Measurements from ENCODE around the gene HSBP1L1.
A peak's percentile ranks its signal among the peaks of the same experiment; 100 is the strongest.

The HSBP1L1 gene

GRCh38 chr18:79947054-79947755 is 17.2 kb upstream of the HSBP1L1 start:
- DNase-seq (no peak), ATAC-seq (no peak)
- H3K4me1 Mint-ChIP-seq, result peaks cover 50% of the 10 kb centered on the region
- H3K27ac Mint-ChIP-seq, result no peak overlapping the region
- no peaks in the 10 kb centered on the region for H3K27me3 Mint-ChIP-seq
- H3K36me3 Mint-ChIP-seq (ENCODE audit: low read depth), result peaks cover 12% of the 10 kb centered on the region
- H3K9me3 Mint-ChIP-seq, result no peaks in the 10 kb centered on the region
- no peak overlapping the region for H3K4me3 Mint-ChIP-seq

GRCh38 chr18:79947881-79948610 is 16.4 kb upstream of the HSBP1L1 start:
- H3K4me1 Mint-ChIP-seq, result peaks cover 43% of the 10 kb centered on the region
- ATAC-seq (no peak), DNase-seq (no peak)
- H3K9me3 Mint-ChIP-seq, result no peaks in the 10 kb centered on the region
- no peak overlapping the region for H3K4me3 Mint-ChIP-seq
- no peak overlapping the region for H3K27ac Mint-ChIP-seq
- peaks cover 12% of the 10 kb centered on the region for H3K36me3 Mint-ChIP-seq (ENCODE audit: low read depth)
- H3K27me3 Mint-ChIP-seq, result no peaks in the 10 kb centered on the region

GRCh38 chr18:79948719-79949411 is 15.6 kb upstream of the HSBP1L1 start:
- no peaks in the 10 kb centered on the region for H3K9me3 Mint-ChIP-seq
- no peak for ATAC-seq
- no peak overlapping the region for H3K4me3 Mint-ChIP-seq
- H3K27me3 Mint-ChIP-seq, result no peaks in the 10 kb centered on the region
- H3K36me3 Mint-ChIP-seq (ENCODE audit: low read depth), result peaks cover 12% of the 10 kb centered on the region
- H3K4me1 Mint-ChIP-seq, result peaks cover 43% of the 10 kb centered on the region
- no peak for DNase-seq
- H3K27ac Mint-ChIP-seq, result no peak overlapping the region

DNA sequence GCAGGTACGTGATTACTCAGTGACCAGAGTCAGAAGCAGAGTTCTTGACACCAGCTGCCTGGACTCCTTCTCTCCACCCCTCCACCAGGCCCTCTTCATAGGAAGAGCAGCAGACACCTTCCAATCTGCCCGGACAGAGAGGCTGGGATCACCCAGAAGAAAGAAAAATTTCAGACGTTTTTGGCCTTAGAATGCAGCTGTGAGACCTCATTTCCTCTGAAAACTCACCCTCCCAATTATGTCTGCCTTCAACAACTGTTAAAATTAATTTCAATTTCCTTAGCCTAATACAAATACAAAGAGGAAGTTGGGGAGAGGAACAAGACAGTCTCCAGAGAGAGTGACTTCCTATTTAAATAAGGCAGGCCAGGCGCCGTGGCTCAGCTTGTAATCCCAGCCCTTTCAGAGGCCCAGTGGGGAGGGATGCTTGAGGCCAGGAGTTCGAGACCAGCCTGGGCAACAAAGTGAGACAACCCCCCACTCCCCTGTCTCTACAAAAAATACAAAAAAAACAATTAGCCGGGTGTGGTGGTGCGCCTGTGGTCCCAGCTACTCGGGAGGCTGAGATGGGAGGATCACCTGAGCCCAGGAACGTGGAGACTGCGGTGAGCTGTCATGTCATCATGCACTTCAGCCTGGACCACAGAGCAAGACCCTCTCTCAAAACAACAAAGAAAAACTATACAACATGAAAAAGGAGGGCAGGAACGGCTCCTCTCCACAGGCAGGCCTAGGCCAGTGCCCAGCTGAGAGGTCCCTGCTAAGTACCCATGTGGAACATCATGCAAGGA is 14.6 kb upstream of the HSBP1L1 start:
- ATAC-seq, result no peak
- Mint-ChIP-seq H3K27me3 (no peaks in the 10 kb centered on the region), H3K9me3 (no peaks in the 10 kb centered on the region), H3K4me1 (peaks cover 39% of the 10 kb centered on the region), H3K36me3 (ENCODE audit: low read depth) (peaks cover 12% of the 10 kb centered on the region), H3K27ac (peak overlapping the region; percentile 64), H3K4me3 (peak overlapping the region; percentile 84)
- peak; percentile 18 for DNase-seq

DNA sequence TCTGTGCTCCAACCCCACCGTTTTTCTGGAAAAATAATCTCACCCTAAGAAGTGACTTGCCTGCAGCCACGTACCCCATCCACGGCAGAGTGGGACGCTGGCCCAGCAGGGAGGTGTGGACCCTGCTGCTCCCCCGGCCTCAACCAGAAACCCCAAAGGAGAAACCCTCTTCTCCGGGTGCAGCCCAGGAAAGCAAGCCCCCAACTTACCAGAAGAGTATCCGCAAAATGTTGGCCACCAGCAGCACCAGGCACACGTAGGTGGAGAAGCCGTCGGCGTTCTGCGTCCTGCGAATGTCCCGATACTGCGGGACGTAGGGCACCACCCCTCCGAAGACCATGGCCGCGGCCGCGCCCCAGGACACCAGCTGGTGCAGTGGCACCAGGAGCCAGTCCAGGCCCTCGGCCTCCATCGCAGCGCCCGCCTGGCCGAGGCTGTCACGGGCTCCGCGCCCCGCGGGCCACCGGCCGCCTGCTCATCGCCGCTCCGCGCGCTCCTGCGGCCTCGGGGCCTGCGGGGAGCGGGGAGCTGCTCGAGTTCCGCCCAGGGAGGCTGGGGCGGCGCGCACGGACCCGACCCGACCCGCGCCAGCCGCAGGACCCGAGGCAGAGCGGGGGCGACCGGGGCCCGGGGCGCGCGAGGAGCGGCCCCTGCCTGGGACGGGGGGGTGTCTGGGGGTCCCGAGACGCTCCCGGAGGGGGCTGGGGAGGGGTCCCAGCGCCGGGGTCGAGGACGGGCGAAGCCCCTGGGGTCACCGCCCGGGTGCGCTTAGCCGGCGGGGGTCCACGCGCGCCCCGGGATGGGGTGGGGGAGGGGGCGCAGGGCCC is 13.7 kb upstream of the HSBP1L1 start:
- ATAC-seq, result no peak

DNA sequence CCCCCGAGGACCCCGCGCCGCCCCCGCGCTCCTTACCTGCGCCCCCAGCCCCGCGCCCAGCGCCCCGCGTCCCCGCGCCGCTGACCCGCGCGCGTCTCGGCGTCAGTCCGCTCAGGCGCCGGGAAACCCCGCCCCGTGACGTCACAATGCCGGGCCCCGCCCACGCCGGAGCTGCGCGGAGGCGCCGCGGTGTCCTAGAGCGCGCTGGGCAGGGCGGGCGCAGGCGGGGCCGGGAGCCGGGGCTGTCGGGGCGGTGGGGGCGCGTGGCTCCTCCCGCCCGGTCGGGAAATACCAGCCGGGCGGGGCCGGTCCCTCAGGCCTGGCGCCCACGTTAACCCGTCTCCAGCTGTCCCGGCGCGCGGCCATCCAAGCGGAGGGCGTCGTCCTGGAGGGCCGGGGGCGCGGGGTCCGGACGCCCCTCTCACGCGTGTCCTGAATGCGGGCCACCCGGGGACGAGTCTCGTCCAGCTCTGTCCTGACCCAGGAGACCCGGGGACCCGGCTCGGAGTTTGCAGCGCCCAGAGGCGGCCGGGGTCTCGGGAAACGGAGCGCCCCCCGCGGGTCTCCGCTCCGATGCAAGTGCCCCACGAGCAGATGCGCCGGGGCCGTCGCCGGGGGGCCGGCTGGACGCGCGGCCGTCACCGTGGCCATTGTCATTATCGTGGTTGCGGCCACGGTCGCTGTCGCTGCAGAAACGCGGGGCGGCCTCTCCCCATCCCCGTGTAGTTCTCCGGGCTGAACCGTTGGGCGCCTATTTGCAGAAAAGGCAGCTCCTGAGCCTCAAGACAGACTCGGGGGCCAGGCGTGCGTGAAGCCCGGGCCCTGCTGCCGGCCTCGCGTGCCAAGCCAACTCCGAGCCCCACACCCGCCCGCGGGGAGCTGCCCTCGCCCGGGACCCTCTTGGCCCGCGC is 12.6 kb upstream of the HSBP1L1 start, which contains the start of gene SLC66A2:
TSS of gene SLC66A2 (minus strand) at position 109 of the 911 bp plus-strand sequence. CDS start 727 bp downstream, outside the sequence.
- H3K9me3 Mint-ChIP-seq, result no peaks in the 10 kb centered on the region
- H3K4me3 Mint-ChIP-seq, result peak within 1 kb of the TSS; percentile 84
- peak; percentile 98 for DNase-seq
- peaks cover 32% of the 10 kb centered on the region for H3K4me1 Mint-ChIP-seq
- peak; percentile 87 for ATAC-seq
- no peaks in the 10 kb centered on the region for H3K27me3 Mint-ChIP-seq
- H3K27ac Mint-ChIP-seq, result peak within 1 kb of the TSS; percentile 64
- peaks cover 12% of the 10 kb centered on the region for H3K36me3 Mint-ChIP-seq (ENCODE audit: low read depth)

More for the DNA sequence above, 13.7 kb upstream of the HSBP1L1 start:
- H3K4me3 Mint-ChIP-seq, result peak overlapping the region; percentile 84
- peaks cover 12% of the 10 kb centered on the region for H3K36me3 Mint-ChIP-seq (ENCODE audit: low read depth)
- peak; percentile 33 for DNase-seq
- no peaks in the 10 kb centered on the region for H3K27me3 Mint-ChIP-seq
- peaks cover 40% of the 10 kb centered on the region for H3K4me1 Mint-ChIP-seq
- no peaks in the 10 kb centered on the region for H3K9me3 Mint-ChIP-seq
- H3K27ac Mint-ChIP-seq, result peak overlapping the region; percentile 64

DNA sequence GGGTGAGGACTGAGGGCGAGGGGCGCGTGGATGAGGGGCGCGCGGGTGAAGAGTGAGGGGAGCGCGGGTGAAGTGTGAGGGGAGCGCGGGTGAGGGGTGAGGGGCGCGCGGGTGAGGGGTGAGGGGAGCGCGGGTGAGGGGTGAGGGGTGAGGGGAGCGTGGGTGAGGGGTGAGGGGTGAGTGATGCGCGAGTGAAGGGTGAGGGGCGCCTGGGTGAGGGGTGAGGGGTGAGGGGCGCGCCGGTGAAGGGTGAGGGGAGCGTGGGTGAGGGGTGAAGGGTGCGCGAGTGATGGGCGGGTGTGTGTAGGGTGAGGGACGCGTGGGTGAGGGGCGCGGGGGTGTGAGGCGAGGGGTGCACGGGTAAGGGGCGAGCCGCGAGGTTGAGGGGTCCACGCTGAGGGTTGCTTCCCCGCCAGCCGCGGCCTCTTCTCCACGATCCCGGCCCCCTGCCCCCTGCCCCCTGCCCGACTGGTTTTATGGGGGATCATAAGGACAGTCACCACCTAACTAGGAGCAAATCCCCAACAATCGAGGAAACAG is 11.9 kb upstream of the HSBP1L1 start:
- peaks cover 12% of the 10 kb centered on the region for H3K36me3 Mint-ChIP-seq (ENCODE audit: low read depth)

GRCh38 chr18:79952996-79953559 is 11.4 kb upstream of the HSBP1L1 start:
- Mint-ChIP-seq H3K27me3 (no peaks in the 10 kb centered on the region), H3K36me3 (ENCODE audit: low read depth) (peaks cover 12% of the 10 kb centered on the region), H3K4me3 (no peak overlapping the region), H3K9me3 (no peaks in the 10 kb centered on the region), H3K4me1 (peaks cover 31% of the 10 kb centered on the region), H3K27ac (no peak overlapping the region)
- DNase-seq (no peak), ATAC-seq (no peak)

More for the DNA sequence above, 11.9 kb upstream of the HSBP1L1 start:
- no peaks in the 10 kb centered on the region for H3K27me3 Mint-ChIP-seq
- ATAC-seq (no peak), DNase-seq (no peak)
- no peaks in the 10 kb centered on the region for H3K9me3 Mint-ChIP-seq
- H3K27ac Mint-ChIP-seq, result no peak overlapping the region
- no peak overlapping the region for H3K4me3 Mint-ChIP-seq
- peaks cover 32% of the 10 kb centered on the region for H3K4me1 Mint-ChIP-seq

DNA sequence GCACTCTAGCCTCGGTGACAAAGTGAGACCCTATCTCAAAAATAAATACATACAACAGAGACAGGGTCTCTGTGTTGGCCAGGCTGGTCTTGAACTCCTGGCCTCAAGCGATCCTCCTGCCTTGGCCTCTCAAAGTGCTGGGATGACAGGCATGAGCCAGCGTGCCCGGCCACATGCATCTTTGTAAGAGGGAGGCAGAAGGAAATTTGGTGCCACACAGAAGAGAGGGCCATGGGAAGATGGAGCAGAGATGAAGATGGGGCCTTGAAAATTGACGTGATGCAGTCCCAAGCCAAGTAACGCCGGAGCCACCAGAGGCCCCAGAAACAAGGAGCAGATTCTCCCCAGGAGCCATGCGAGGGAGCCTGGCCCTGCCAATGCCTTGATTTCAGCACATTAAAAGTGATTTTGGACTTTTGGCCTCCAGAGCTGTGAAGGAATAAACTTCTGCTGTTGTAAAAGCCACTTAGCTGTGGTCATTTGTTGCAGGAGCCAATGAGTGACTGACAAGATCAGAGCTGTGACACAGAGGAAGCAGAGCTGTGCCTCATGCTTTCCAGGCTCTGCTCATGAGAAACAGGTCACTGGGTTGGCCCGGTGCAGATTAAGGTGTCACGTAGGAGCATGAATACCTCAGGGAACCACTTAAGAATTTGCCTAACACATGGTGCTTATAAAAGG is 10.3 kb upstream of the HSBP1L1 start:
- Mint-ChIP-seq H3K4me1 (peaks cover 25% of the 10 kb centered on the region), H3K27ac (no peak overlapping the region), H3K9me3 (no peaks in the 10 kb centered on the region)

GRCh38 chr18:79954791-79955190 is 9.7 kb upstream of the HSBP1L1 start:
- H3K4me3 Mint-ChIP-seq, result no peak overlapping the region
- ATAC-seq, result no peak

More for the DNA sequence above, 10.3 kb upstream of the HSBP1L1 start:
- ATAC-seq (peak; percentile 47), DNase-seq (peak; percentile 18)
- H3K36me3 Mint-ChIP-seq (ENCODE audit: low read depth), result peaks cover 6% of the 10 kb centered on the region
- no peaks in the 10 kb centered on the region for H3K27me3 Mint-ChIP-seq
- no peak overlapping the region for H3K4me3 Mint-ChIP-seq

DNA sequence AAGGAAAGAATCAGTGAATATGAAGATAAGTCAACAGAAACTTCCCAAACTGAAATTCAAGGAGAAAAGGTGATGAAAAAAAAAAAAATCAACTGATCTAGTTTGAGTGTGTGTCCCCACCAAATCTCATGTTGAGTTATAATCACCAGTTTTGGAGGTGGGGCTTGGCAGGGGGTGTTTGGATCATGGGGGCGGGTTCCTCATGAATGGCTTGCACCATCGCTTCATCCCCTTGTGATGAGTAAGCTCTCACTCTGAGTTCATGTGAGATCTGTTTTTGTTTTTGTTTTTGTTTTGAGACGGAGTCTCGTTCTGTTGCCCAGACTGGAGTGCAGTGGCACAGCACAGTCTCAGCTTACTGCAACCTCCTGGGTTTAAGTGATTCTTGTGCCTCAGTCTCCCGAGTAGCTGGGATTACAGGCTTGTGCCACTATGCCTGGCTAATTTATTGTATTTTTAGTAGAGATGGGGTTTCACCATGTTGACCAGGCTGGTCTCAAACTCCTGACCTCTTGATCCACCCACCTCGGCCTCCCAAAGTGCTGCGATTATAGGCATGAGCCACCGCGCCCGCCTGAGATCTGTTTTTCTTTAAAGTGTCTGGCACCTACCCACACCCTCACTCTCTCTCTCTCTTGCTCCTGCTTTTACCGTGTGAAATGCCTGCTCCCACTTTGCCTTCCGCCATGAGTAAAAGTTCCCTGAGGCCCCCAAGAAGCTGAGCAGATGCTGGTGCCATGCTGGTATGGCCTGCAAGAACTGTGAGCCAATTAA is 9.0 kb upstream of the HSBP1L1 start:
- DNase-seq (no peak), ATAC-seq (no peak)
- Mint-ChIP-seq H3K4me1 (peaks cover 21% of the 10 kb centered on the region), H3K4me3 (no peak overlapping the region), H3K36me3 (ENCODE audit: low read depth) (no peaks in the 10 kb centered on the region), H3K27ac (no peak overlapping the region), H3K9me3 (no peaks in the 10 kb centered on the region), H3K27me3 (no peaks in the 10 kb centered on the region)

More at GRCh38 chr18:79954791-79955190, 9.7 kb upstream of the HSBP1L1 start:
- no peak for DNase-seq
- Mint-ChIP-seq H3K27ac (no peak overlapping the region), H3K27me3 (no peaks in the 10 kb centered on the region), H3K4me1 (peaks cover 21% of the 10 kb centered on the region), H3K9me3 (no peaks in the 10 kb centered on the region), H3K36me3 (ENCODE audit: low read depth) (peaks cover 1% of the 10 kb centered on the region)
